EH (cell line): ENCODE data around the gene UNC79.

Experiments
- DNase-seq: peaks from one replicate; pipeline ENCODE4 v3.0.0-alpha.2; 2015; ENCODE audit warnings: low read depth

Gene UNC79

DNA sequence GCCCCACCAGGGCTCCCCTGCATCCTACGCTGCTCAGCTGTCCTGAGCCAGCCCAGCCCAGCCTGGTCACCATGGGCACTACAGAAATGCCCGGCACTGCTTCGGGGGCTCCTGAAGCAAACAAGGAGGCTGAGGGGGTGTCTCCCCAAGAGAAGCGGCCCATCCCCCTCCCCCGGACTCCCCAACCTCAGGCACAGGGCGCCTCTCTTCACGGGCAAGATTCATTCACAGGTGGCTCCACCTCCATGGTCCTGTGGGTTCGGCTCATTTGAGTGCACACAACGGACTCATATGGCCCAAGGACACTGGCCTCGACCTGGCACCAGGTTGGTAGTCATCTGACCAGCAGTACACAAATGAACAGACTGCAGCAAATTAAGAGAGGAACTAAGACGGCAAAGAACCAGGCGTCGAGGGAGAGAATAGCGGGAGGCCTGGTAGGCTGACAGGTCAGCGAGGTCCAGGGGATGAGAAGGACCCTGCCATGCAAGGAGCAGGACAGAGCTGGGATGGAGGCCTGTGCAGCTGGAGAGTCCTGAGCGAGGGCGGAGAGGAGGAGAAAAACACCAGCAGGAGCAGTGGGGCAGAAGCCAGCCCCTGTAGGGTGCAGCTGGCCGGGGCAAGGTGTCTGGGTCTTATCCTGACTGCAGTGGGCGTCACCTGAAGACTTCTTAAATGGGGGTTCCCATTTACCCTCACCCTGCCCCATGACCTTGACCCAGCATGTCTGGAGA, 297.3 kb downstream of the UNC79 start:
- no peak for DNase-seq

DNA sequence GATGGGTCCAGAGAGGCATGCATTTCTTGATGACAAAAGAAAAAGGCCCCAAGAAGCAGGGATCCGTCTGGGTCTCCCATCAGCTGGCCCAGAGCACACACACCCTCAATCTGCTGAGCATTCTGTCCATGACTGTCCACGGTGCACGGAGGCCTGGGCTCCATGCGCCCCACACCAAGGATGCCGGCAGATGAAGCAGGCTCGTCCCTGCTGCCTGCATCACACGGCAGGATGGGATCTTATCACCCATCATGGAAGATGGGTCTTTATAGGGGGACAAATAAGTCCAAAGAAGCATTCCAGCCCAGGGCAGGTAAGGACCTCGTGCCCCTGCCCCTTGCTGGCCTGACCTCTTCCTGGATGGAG, 297.9 kb downstream of the UNC79 start:
- no peak for DNase-seq

- DNase-seq, result no peak
These were observed 299.3 kb downstream of the UNC79 start for GRCh38 chr14:93729993-93730392.

DNA sequence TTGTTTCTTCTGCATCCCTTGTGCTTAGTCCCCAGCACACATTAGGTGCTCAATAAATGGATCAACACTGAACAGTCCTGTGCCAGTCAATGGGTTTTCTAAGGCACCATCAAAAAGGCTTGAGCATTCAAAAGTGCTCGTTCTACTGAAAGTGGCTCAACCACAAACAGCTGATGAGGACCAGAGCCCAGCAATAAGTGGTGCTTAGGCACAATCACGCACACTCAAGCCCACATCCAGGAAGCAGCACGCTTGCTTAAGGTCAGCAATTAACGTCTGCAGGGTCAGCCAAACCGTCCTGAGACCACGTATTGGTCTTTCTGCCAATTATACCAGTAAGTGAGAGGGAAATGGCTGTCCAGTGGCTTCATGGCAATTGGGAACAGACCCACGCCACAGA, 301.0 kb downstream of the UNC79 start:
- DNase-seq, result no peak

DNA sequence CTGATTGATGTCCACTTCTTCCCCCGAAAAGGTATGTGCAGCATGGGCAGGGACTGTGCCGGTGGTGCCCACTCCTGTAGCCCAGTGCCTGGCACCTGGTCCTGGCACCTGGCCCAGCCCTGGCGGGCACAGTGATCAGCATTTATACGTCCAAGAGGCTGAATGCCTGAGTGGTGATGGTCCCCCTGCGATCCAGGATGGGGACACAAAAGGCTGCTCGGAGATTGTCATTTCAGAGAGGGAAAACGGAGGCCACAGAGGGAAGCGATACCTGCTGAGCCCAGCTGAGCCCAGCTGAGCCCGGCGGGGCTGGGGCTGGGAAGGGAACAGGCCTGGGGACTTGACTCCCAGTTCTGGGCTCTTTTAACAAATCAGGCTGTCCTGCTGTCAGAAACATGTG, 301.8 kb downstream of the UNC79 start:
- no peak for DNase-seq

DNA sequence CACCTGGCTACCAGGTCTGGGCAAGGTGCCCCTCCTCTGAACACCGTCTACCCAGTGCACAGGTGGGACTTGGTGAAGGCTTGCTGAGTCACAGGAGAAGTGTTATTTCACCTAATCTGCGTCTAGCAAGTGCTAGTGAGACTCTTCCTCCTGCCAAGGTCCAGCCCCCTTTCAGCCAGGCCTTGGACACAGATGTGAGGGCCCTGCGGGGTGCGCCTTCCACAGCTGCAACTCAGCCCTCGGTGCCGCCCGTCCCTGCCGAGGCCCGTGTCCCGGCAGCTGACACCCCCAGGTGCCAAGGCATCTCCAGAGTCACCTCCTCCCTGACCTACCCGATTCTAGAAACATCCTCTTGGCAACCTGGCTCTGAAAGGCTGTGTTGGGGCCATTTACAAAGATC, 302.5 kb downstream of the UNC79 start:
- DNase-seq, result no peak

- no peak for DNase-seq
These were observed 302.9 kb downstream of the UNC79 start for GRCh38 chr14:93733631-93734030.

DNA sequence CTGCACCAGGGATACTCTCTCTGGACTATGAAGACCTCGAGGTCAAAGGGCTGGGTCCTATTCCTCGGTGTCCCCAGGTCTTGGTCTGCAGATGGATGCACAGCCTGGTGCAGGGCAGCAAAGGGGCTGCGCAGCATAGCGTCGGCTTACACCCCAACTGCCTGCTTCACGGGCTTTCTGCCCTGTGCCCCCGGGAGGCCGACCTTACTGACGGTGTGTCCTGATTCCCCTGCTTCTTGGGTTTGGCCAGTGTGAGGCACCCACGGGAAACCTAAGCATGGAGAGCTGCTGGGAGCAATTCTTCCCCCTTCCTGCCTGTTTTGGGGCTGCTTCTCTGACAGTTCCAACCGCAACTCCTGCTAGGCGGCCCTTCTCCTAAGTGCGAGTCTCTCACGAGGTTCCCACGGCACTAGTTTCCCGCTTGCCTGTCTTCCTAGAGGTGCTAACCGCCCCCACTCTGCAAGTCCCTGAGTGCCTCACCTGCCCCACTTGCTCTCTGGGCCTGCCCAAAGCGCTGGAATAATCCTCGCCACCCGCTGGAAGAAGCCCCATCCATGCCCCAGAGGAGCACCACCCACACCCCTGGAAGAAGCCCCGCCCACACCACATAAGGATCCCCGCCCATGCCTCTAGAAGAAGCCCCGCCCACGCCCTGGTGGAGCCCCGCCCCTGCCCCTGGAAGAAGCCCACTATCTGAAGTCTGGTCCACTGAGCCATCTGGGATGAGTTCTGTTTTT, 303.5 kb downstream of the UNC79 start:
- DNase-seq, result no peak

DNA sequence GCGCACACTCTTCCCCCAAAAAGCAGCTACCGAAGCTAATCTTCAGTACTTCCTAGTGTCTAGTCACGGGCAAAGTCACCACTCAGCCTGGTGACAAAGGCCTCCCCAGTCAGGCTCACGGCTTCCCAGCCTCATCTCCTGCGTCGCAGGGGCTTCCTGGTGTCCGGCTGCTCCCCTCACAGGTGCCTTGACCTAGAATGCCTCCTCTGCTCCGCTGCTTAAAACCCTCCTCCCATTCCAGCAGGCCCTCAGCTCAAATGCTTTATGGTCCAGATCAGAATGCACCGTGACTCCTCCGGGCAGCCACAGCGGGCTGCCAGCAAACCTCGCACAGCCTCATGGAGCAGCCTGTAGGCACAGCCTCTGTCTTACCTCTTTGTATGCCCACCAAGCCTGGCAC, 304.5 kb downstream of the UNC79 start:
- DNase-seq, result no peak

DNA sequence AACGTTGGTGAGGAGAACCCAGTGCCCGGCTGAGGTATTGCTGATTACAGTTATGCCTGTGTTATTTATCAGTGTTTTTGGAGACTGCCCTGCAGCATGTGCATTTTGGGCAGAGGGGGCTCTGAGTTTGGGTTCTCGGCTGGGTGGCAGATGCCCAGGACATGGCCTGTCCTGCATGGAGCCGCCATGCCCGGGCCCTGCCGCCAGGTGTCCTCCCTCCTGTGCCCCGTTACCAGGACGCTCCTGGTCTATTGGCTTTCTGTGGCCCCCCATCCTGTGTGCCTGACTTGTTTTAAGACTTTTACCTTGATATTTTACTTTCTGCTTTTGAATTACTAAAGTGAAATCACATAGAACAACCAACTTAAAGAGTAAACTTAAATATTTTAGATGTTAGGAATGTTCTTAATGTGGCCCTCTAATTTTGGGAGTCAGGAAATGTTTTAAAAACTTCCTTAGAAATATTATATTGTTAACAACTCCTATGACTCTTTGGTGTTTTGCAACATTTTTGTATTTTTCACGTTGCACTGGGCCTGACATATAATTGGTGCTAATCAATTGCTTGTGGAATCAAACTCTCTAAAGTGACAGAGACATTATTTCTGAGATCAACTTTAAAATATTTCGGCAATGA, 305.8 kb downstream of the UNC79 start:
- no peak for DNase-seq

GRCh38 chr14:93737634-93738033, 306.9 kb downstream of the UNC79 start:
- DNase-seq, result no peak

- no peak for DNase-seq
These were observed 311.0 kb downstream of the UNC79 start for GRCh38 chr14:93741556-93742230.

GRCh38 chr14:93742761-93743160, 312.0 kb downstream of the UNC79 start:
- DNase-seq, result no peak

- DNase-seq, result no peak
These were observed 312.7 kb downstream of the UNC79 start for GRCh38 chr14:93743270-93744060.

DNA sequence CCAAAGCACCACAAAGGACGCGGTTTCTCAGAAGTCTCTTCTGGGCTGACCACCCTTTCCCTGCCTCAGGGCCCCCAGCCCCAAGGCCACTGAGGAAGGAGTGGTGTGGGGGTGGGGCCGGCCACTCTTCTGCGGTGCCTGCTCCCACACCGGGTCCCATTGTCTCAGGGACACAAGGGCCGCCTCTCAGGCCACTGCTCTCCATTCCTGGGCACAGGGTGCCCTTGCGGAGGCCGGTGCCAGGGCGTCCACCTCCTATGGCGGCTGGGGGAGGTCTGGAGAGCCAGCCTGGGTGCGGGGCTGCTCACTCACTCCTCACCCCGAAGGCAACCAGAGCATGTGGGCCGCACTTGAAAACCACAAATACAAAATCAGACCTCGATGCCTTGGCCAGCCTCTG, 313.4 kb downstream of the UNC79 start:
- DNase-seq, result no peak

DNA sequence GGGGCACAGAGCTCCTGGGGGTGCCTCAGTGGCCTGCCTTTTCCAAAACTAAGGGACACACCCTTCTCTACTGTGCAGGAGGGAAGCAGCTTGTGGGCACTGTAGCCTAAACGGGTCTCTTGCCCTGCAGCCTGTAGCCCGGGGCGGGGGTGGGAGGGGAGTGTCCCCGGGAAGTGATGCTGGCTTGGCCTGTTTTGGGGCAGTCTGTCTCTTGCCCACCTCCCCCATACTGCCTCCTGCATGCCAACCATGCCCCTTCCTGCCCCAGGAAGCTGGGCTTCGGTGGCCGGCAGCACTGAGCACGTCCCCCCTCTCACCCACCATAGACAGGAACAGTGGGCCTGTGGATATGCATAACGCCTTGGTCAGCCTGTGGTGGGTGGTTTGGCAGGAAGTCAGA, 314.1 kb downstream of the UNC79 start:
- DNase-seq, result no peak

DNA sequence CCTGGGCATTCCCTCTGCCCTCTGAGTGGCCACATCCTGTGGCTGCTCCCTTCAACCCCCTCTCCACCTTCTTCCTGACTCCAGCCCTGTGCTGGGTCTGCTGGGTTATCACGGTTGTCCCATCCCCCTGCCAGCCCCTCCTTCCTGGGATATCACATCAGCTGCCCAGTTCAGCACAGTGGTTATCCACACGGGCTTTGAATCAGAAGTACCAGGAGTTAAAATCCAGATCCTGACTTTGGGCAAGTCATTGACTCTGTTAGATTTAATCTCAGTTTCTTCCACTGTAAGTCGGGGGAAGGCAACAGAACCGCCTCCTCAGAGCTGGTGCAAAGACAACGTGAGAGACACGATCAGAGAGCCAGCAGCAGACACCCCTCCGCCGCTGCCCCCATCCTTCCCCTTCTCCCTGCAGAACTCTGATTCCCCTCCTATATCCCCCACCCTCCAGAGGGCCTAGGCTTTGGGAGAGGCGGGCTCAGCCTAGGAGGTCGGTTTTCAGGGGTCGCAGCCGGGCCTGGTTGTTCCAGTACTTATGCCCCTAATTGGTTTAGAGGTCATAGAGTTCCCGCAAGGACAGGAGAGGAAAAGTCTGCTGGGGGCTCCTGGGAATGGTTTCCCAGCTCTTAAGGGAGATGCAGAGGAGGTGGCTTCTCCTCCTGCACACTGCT, 315.0 kb downstream of the UNC79 start:
- no peak for DNase-seq

DNA sequence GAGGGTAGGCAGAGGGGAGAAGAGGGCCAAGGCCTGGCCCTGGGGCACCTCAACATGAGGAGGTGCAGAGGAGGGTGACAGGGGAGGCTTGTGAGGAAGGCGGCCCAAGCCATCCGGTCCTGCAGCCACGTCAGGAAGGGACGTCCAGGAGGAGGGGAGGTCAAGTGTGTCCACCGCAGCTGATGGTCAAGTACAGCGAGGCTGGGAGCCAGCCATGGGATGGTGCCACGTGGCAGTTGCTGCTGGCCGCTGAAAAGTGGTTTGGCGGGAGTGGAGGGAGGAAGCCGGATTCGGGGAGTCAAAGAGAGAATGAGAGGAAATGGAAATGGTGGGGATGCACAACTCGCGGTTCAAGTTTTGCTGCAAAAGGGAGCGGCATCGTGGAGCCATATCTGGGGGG, 316.4 kb downstream of the UNC79 start:
- DNase-seq, result no peak

- DNase-seq, result no peak
These were observed 316.8 kb downstream of the UNC79 start for GRCh38 chr14:93747560-93747959.

DNA sequence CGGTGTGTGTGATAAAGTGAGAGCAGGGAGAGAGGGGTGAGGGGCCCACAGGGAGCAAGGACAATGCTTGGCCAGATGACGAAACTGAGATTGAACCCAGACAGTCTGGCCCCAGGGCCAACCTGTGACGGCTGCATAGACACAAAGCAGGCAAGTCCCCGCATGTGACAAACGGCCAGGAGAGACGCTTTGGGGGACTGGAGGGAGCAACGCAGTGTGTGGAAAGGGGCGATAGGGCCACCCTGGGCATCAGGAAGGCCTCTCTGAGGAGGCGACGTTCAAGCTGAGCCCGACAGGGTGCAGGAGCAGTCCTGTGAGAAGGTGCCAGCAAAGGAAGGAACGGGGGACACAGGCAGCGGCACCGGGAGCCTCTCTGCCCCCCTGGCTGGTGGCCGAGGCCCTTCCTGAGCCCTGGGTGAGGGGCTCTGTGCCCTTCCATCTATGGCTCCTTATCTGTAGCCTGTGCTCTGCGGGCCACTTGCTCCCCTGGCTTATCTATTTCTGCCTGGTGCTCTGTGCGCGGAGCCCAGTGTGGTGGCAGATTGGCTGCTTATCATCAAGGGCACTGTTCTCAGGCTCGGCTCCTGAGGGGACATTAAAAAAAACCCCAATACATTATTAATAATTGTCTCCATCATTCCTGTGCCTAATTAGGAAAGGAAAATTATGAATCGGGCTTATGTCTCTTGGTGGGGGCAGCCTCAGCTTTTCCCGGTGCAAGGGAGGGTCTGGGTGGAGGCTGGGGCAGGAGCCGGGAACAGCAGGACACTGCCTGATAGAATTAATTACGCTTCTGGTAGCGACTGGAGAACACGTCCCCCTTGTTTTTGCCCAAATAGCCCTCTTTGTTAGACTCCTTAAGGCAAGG, 317.7 kb downstream of the UNC79 start:
- no peak for DNase-seq

GRCh38 chr14:93749076-93749420, 318.3 kb downstream of the UNC79 start:
- no peak for DNase-seq
